ENCODE measurements around the gene P2RY6. TPM values are rescaled to one million over a fixed set of nuclear protein-coding genes. Genes with fewer than 3 reads are reported as not detected.

Gene P2RY6
- polyA plus RNA-seq, 2 of the 4 experiments (the other 2 are of a cell fraction): 6.8 to 8.8 TPM

- TF ChIP-seq HMGXB4 (CRISPR knock-in tag; IDR thresholded peaks at IDR 0.05; ENCODE audit: borderline replicate concordance) (no peak), RNF2 (IDR thresholded peaks at IDR 0.05; ENCODE audit: borderline replicate concordance, low read depth) (no peak), MAX (IDR thresholded peaks at IDR 0.05) (no peak), RAD21 (conservative IDR thresholded peaks at IDR 0.05 in 1 of 2, IDR thresholded peaks at IDR 0.05 in 1 of 2) (no peak)
These were observed 5.5 kb upstream of the P2RY6 start (continued) for GRCh38 chr11:73266646-73267020.

GRCh38 chr11:73267122-73267846 is 4.9 kb upstream of the P2RY6 start:
- TF ChIP-seq ZFP36 (IDR thresholded peaks at IDR 0.05; ENCODE audit: borderline replicate concordance, partially characterized antibody): no peak
- no peak for TF ChIP-seq NR3C1 (IDR thresholded peaks at IDR 0.05)
- no peak for TF ChIP-seq EHMT2 (IDR thresholded peaks at IDR 0.05; ENCODE audit: low read depth)
- no peak for TF ChIP-seq ZNF302 (CRISPR knock-in tag; IDR thresholded peaks at IDR 0.05)
- TF ChIP-seq HOXA7 (CRISPR knock-in tag; IDR thresholded peaks at IDR 0.05): no peak
- no peak for TF ChIP-seq CHD2 (IDR thresholded peaks at IDR 0.05; ENCODE audit: low read length, partially characterized antibody)
- TF ChIP-seq BHLHE40 (IDR thresholded peaks at IDR 0.05; ENCODE audit: low read depth, low read length): no peak
- no peak for TF ChIP-seq HES2 (IDR thresholded peaks at IDR 0.05)
- TF ChIP-seq KDM5A (IDR thresholded peaks at IDR 0.05): no peak
- no peak for TF ChIP-seq MAFK (IDR thresholded peaks at IDR 0.05; ENCODE audit: partially characterized antibody)
- no peak for TF ChIP-seq RAD21 (conservative IDR thresholded peaks at IDR 0.05 in 1 of 2, IDR thresholded peaks at IDR 0.05 in 1 of 2)
- no peak for TF ChIP-seq E2F6 (IDR thresholded peaks at IDR 0.05; ENCODE audit: borderline replicate concordance, low read depth)
- TF ChIP-seq FOSB (CRISPR knock-in tag; IDR thresholded peaks at IDR 0.05): no peak
- TF ChIP-seq RCOR1 (IDR thresholded peaks at IDR 0.05; ENCODE audit: low read depth, low read length): no peak
- no peak for TF ChIP-seq FOSL2 (IDR thresholded peaks at IDR 0.05)
- TF ChIP-seq FOSL2 (CRISPR knock-in tag; IDR thresholded peaks at IDR 0.05): no peak
- CTCF ChIA-PET: interaction anchor here (0.8 to 16.0 kb wide), 6 partner anchors 9 to 68 kb away, joined by 3 to 224 read pairs (median 6); no protein-coding TSS in a partner anchor
- no peak for DNase-seq (ENCODE audit: low read depth in 1 of 2, low spot score in 1 of 2)
- POLR2A ChIA-PET: no interaction called here
- Histone ChIP-seq H3K4me1 (peaks cover 32% of the 10 kb centered on the region), H3K9me3 (no peaks in the 10 kb centered on the region), H3K4me3 (no peak overlapping the region), H3K27ac (peak overlapping the region in 1 of 2 experiments; percentile 16; a peak in 1 of 6 replicates), H3K4me2 (no peak overlapping the region)
- 71% methylated on average over 3 of the region's 3 CpGs for WGBS (ENCODE audit: missing lambda C conversion rate)
- no peak for FAIRE-seq
- no peak for ATAC-seq

GRCh38 chr11:73267906-73268540 is 4.1 kb upstream of the P2RY6 start:
- TF ChIP-seq HEYL (CRISPR knock-in tag; IDR thresholded peaks at IDR 0.05) (no peak), SREBF2 (IDR thresholded peaks at IDR 0.05) (no peak), JUN (IDR thresholded peaks at IDR 0.05) (no peak), FOSL2 (IDR thresholded peaks at IDR 0.05) (no peak), FOSL2 (CRISPR knock-in tag; IDR thresholded peaks at IDR 0.05) (no peak)
- POLR2A ChIA-PET: no interaction called here
- FAIRE-seq (no peak), DNase-seq (ENCODE audit: low read depth in 1 of 2, low spot score in 1 of 2) (no peak), ATAC-seq (no peak)
- peaks cover 35% of the 10 kb centered on the region for H3K4me1 ChIP-seq
- no peak overlapping the region for H3K4me3 ChIP-seq
- no peak overlapping the region for H3K4me2 ChIP-seq
- 86% methylated on average over 8 of the region's 8 CpGs for WGBS (ENCODE audit: missing lambda C conversion rate)
- CTCF ChIA-PET: interaction anchor here (0.9 to 16.0 kb wide), 4 partner anchors 10 to 39 kb away, joined by 5 to 224 read pairs (median 12); no protein-coding TSS in a partner anchor
- peak overlapping the region in 1 of 2 experiments; percentile 16; a peak in 1 of 6 replicates for H3K27ac ChIP-seq
- no peaks in the 10 kb centered on the region for H3K9me3 ChIP-seq
